Panc1 (cell line): ENCODE measurements around the gene TTF1. TPM values are rescaled to one million over a fixed set of nuclear protein-coding genes. Genes with fewer than 3 reads are reported as not detected.

Experiments
- ATAC-seq: fragments of 200-7000 bp; cut with Tn5 transposase; 2 replicates; pipeline ENCODE4 v1.9.1; 2020; ENCODE audit warnings: mild to moderate bottlenecking, moderate library complexity
- BruUV-seq: library from RNA; stranded (reverse); fragments of 400-500 nt; replicated peaks from 2 replicates; lab custom pipeline; 2021; lab: Mats Ljungman, UMichigan
- CTCF ChIA-PET: fragments of 300-600 bp; sonication (Branson Sonifier 250); formaldehyde crosslinking; loops from one replicate; lab custom pipeline; 2022; ENCODE audit warnings: antibody characterized with exemption; lab: Charles Lee
- POLR2A ChIA-PET: fragments of 300-600 bp; sonication (Branson Sonifier 250); formaldehyde crosslinking; loops from one replicate; lab custom pipeline; 2022; ENCODE audit warnings: antibody characterized with exemption; lab: Charles Lee
- DNase-seq: peaks from one replicate; pipeline ENCODE4 v3.0.0-alpha.2; 2010; ENCODE audit warnings: low read depth, low spot score
- H3K27ac ChIP-seq: 2 replicates; pipeline ENCODE4 v1.5.1; 2011; ENCODE audit warnings: mild to moderate bottlenecking, low read length, inconsistent platforms
- H3K27me3 ChIP-seq: fragments of 200-500 bp; sonication (Bioruptor generic); 2 replicates; pipeline ENCODE4 v1.6.0; 2014; ENCODE audit warnings: low read length, inconsistent platforms; ENCODE audit not compliant: control insufficient read depth, insufficient read depth
- H3K36me3 ChIP-seq: fragments of 200-500 bp; sonication (Bioruptor generic); 2 replicates; pipeline ENCODE4 v1.5.1; 2014; ENCODE audit warnings: inconsistent platforms, mild to moderate bottlenecking, low read length, moderate library complexity; ENCODE audit not compliant: control insufficient read depth, insufficient read depth
- H3K4me1 ChIP-seq: 2 replicates; pipeline ENCODE4 v1.5.1; 2011; ENCODE audit warnings: inconsistent platforms, mild to moderate bottlenecking, low read length, moderate library complexity; ENCODE audit not compliant: control insufficient read depth, insufficient read depth
- H3K4me3 ChIP-seq, 2 experiments: 2 replicates each; pipeline ENCODE4 v1.5.1; 2011 to 2012; ENCODE audit warnings: low read depth in 2 of 2, low read length in 2 of 2, mild to moderate bottlenecking in 2 of 2, inconsistent platforms in 1 of 2, moderate library complexity in 1 of 2
- H3K9me3 ChIP-seq: fragments of 200-500 bp; sonication (Bioruptor generic); 2 replicates; pipeline ENCODE4 v1.5.1; 2014; ENCODE audit warnings: low read depth, mild to moderate bottlenecking, inconsistent platforms, low read length, moderate library complexity; ENCODE audit not compliant: control insufficient read depth, insufficient read depth
- CTCF ChIP-seq: fragments of 450-650 bp; IDR thresholded peaks from 2 replicates; pipeline ENCODE4 v1.5.1; 2017; ENCODE audit warnings: mild to moderate bottlenecking
- POLR2AphosphoS5 ChIP-seq: IDR thresholded peaks from 2 replicates; pipeline ENCODE4 v1.6.1; 2012; ENCODE audit warnings: mild to moderate bottlenecking, low read depth, low read length, moderate library complexity
- SIN3A ChIP-seq: IDR thresholded peaks from 2 replicates; pipeline ENCODE4 v1.6.1; 2012; ENCODE audit warnings: low read depth, mild to moderate bottlenecking, low read length, moderate library complexity, borderline replicate concordance; ENCODE audit not compliant: insufficient read depth
- TCF7L2 ChIP-seq: IDR thresholded peaks from 2 replicates; pipeline ENCODE4 v1.6.1; 2011; ENCODE audit warnings: mild to moderate bottlenecking, low read depth, low read length, inconsistent platforms
- in situ Hi-C: cut with HindIII; loops from 2 replicates; pipeline ENCODE4 v1.10.0; 2016; ENCODE audit warnings: low sequenced_read_pairs, low pct_unique_long_range_greater_than_20kb
- intact Hi-C: fragments of 100-400 bp; cut with micrococcal nuclease; formaldehyde crosslinking; loops from one replicate; pipeline ENCODE4 v1.10.0; 2022; ENCODE audit not compliant: unreplicated experiment
- total RNA-seq: library from RNA; stranded (reverse); gene quantifications from one replicate; pipeline ENCODE4 v1.2.1, GENCODE V29; 2021; ENCODE audit not compliant: unreplicated experiment
- TF ChIP-seq, protein P1 (sequence below), 2 experiments: IDR thresholded peaks; 2 replicates each; pipeline ENCODE4 v1.6.1; 2011 to 2012; ENCODE audit warnings: low read depth in 2 of 2, control low read depth in 1 of 2, low read length in 1 of 2, mild to moderate bottlenecking in 1 of 2, moderate library complexity in 1 of 2; ENCODE audit not compliant: insufficient read depth in 1 of 2

Gene TTF1
- total RNA-seq, 1 experiment from 2014 or later: 8.4 TPM

DNA sequence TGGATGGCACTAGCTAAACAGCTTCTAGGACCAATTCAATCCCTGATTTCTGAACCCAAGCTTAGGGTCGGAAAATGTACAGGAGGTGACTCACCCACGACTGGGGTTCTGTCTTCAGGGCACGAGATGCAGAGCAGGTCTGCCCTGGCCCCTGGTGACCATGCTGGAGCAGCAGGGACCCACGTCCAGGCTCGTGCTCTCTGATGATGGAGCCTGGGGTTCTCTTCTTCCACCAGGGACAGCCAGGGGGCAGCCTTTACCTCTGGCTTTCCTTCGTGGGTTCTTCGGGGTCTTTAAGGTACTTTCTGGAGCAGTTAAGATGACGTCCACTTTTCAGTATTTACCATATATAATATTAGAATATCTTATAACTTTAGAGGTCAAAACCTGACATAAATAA is 5.4 kb upstream of the TTF1 start:
- H3K9me3 ChIP-seq: no peaks in the 10 kb centered on the region
- peak; percentile 79 for TF ChIP-seq CTCF
- TF ChIP-seq TCF7L2: no peak
- no peak overlapping the region for H3K4me3 ChIP-seq
- ChIA-PET POLR2A (interaction anchor here (0.6 kb wide), 1 partner anchor 72 kb away, joined by 4 read pairs; no protein-coding TSS in a partner anchor), CTCF (interaction anchor here (0.6 to 1.0 kb wide), 3 partner anchors 99 to 489 kb away, joined by 3 read pairs; no protein-coding TSS in a partner anchor)
- ATAC-seq: 0 out of 2 replicates have a peak, but pooled peaks have one; percentile 33
- intact Hi-C loops: loop anchor here (5.0 kb wide), 2 partner anchors 95 to 160 kb away; no protein-coding TSS in a partner anchor
- no TSS peak for BruUV-seq
- no peak overlapping the region for H3K27ac ChIP-seq
- peaks cover 12% of the 10 kb centered on the region for H3K27me3 ChIP-seq
- no peak for DNase-seq
- in situ Hi-C loops: no loop called here
- peaks cover 4% of the 10 kb centered on the region; the same call in 1 of the 2 replicates for H3K4me1 ChIP-seq
- H3K36me3 ChIP-seq: no peaks in the 10 kb centered on the region

DNA sequence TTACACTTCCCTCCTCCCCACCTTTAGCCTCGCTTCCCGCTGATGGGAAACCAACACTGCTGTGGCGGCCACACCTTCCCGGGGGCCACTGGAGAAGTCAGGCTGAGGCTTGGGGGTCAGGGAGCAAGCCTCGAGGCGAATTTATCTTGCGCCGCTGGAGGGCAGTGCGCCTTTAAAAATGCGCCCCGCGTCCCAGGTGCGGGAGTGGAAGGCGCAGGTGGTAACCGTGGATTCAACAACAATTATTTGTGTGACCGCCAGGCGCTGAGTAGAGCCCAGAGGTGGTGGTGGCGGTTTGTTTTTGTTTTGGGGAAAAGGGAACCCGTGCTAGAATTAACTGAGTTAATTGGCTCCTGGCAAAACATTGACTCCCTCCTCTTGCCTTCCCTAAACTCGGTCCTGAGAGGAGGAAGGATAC is 4.5 kb upstream of the TTF1 start:
- ChIA-PET CTCF (no interaction called here), POLR2A (no interaction called here)
- Histone ChIP-seq H3K9me3 (no peaks in the 10 kb centered on the region), H3K27me3 (peaks cover 12% of the 10 kb centered on the region), H3K4me1 (peaks cover 4% of the 10 kb centered on the region; the same call in 1 of the 2 replicates), H3K36me3 (peaks cover under 1% of the 10 kb centered on the region; the same call in 1 of the 2 replicates), H3K27ac (no peak overlapping the region), H3K4me3 (peak overlapping the region in 1 of 2 experiments; percentile 50; a peak in 2 of 4 replicates)
- TF ChIP-seq CTCF (peak; percentile 80), SIN3A (no peak)
- intact Hi-C loops (loop anchor here (5.0 kb wide), 2 partner anchors 96 to 161 kb away; no protein-coding TSS in a partner anchor), in situ Hi-C loops (no loop called here)
- peak; percentile 70 for ATAC-seq
- no TSS peak for BruUV-seq
- DNase-seq: no peak

GRCh38 chr9:132410642-132411041 is 4.0 kb upstream of the TTF1 start:
- TF ChIP-seq, protein P1, sequence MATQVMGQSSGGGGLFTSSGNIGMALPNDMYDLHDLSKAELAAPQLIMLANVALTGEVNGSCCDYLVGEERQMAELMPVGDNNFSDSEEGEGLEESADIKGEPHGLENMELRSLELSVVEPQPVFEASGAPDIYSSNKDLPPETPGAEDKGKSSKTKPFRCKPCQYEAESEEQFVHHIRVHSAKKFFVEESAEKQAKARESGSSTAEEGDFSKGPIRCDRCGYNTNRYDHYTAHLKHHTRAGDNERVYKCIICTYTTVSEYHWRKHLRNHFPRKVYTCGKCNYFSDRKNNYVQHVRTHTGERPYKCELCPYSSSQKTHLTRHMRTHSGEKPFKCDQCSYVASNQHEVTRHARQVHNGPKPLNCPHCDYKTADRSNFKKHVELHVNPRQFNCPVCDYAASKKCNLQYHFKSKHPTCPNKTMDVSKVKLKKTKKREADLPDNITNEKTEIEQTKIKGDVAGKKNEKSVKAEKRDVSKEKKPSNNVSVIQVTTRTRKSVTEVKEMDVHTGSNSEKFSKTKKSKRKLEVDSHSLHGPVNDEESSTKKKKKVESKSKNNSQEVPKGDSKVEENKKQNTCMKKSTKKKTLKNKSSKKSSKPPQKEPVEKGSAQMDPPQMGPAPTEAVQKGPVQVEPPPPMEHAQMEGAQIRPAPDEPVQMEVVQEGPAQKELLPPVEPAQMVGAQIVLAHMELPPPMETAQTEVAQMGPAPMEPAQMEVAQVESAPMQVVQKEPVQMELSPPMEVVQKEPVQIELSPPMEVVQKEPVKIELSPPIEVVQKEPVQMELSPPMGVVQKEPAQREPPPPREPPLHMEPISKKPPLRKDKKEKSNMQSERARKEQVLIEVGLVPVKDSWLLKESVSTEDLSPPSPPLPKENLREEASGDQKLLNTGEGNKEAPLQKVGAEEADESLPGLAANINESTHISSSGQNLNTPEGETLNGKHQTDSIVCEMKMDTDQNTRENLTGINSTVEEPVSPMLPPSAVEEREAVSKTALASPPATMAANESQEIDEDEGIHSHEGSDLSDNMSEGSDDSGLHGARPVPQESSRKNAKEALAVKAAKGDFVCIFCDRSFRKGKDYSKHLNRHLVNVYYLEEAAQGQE (IDR thresholded peaks at IDR 0.05; ENCODE audit: insufficient read depth in 1 of 2, low read depth in 2 of 2, low read length in 1 of 2): no peak
- TF ChIP-seq TCF7L2: no peak
- no peak for TF ChIP-seq POLR2AphosphoS5
- no peak for TF ChIP-seq SIN3A
- TF ChIP-seq CTCF: no peak
- POLR2A ChIA-PET: interaction anchor here (0.6 kb wide), 2 partner anchors 457 to 783 kb away, joined by 3 to 10 read pairs; no protein-coding TSS in a partner anchor
- H3K9me3 ChIP-seq: no peaks in the 10 kb centered on the region
- no TSS peak for BruUV-seq
- H3K36me3 ChIP-seq: peaks cover 2% of the 10 kb centered on the region; the same call in 1 of the 2 replicates
- in situ Hi-C loops: no loop called here
- peak overlapping the region; percentile 50 to 51 for H3K4me3 ChIP-seq
- peaks cover 12% of the 10 kb centered on the region for H3K27me3 ChIP-seq
- intact Hi-C loops: loop anchor here (5.0 kb wide), 2 partner anchors 97 to 162 kb away; no protein-coding TSS in a partner anchor
- DNase-seq: no peak
- CTCF ChIA-PET: no interaction called here
- ATAC-seq: no peak
- H3K4me1 ChIP-seq: peaks cover 6% of the 10 kb centered on the region
- no peak overlapping the region for H3K27ac ChIP-seq
